ENCODE data around the gene SLC2A2.

DNA sequence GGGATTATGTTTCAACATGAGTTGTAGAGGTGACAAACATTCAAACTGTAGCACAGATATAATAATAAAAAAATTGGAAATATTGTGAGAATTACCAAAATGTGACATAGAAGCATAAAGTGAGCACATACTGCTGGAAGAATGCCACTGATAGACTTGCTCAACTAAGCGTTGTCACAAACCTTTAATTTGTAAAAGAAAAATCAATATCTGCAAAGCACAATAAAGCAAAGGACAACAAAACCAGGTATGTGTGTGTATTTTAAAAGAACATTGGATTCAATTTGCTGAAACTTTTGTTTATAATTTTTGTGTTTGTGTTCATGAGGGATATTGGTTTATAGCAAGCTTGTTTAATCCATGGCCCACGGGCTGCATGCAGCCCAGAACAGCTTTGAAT lies 77.3 kb downstream of the SLC2A2 start:
- TF ChIP-seq CTCF (IDR thresholded peaks at IDR 0.05) (no peak), POLR2A (IDR thresholded peaks at IDR 0.05) (no peak)

Measured in heart left ventricle (tissue), 13 donors.